Endodermal cell (in vitro differentiated cells): ENCODE results near the gene TRIM66. TPM values are rescaled to one million over a fixed set of nuclear protein-coding genes. Genes with fewer than 3 reads are reported as not detected.

Experiments used
- DNase-seq: peaks from one replicate; pipeline ENCODE4 v3.0.0-alpha.2; 2017
- H3K27ac ChIP-seq: 2 replicates; pipeline ENCODE4 v1.5.1; 2013; ENCODE audit warnings: mild to moderate bottlenecking, low read depth, low read length, moderate library complexity
- H3K27me3 ChIP-seq: 2 replicates; pipeline ENCODE4 v1.6.1; 2013; ENCODE audit warnings: mild to moderate bottlenecking, low read length, moderate library complexity; ENCODE audit not compliant: insufficient read depth, control insufficient read depth, poor library complexity, severe bottlenecking
- H3K36me3 ChIP-seq: 2 replicates; pipeline ENCODE4 v1.7.0; 2013; ENCODE audit warnings: mild to moderate bottlenecking, low read length, moderate library complexity; ENCODE audit not compliant: control insufficient read depth, insufficient read depth
- H3K4me1 ChIP-seq: one replicate; pipeline ENCODE4 v1.7.0; 2013; ENCODE audit warnings: low read length; ENCODE audit not compliant: control insufficient read depth, insufficient read depth
- H3K4me3 ChIP-seq: 2 replicates; pipeline ENCODE4 v1.5.1; 2013; ENCODE audit warnings: mild to moderate bottlenecking, low read length, moderate library complexity
- H3K9ac ChIP-seq: 2 replicates; pipeline ENCODE4 v1.6.1; 2013; ENCODE audit warnings: mild to moderate bottlenecking, low read length, moderate library complexity; ENCODE audit not compliant: poor library complexity, severe bottlenecking; ENCODE audit errors: extremely low read depth
- H3K9me3 ChIP-seq: 2 replicates; pipeline ENCODE4 v1.6.1; 2013; ENCODE audit warnings: mild to moderate bottlenecking, low read length, moderate library complexity; ENCODE audit not compliant: control insufficient read depth
- H3K27ac Mint-ChIP-seq: 2 replicates; pipeline ENCODE4 v1.8.0; 2020; ENCODE audit warnings: mixed read lengths
- H3K27me3 Mint-ChIP-seq: 2 replicates; pipeline ENCODE4 v1.8.0; 2021; ENCODE audit warnings: mild to moderate bottlenecking, mixed read lengths; ENCODE audit not compliant: insufficient read depth
- H3K36me3 Mint-ChIP-seq: 2 replicates; pipeline ENCODE4 v1.8.0; 2020; ENCODE audit warnings: low read depth, mixed read lengths
- H3K4me1 Mint-ChIP-seq: 2 replicates; pipeline ENCODE4 v1.8.0; 2020; ENCODE audit warnings: mixed read lengths
- H3K4me3 Mint-ChIP-seq: 2 replicates; pipeline ENCODE4 v1.8.0; 2020; ENCODE audit warnings: mild to moderate bottlenecking, moderate library complexity, mixed read lengths
- H3K9me3 Mint-ChIP-seq: 2 replicates; pipeline ENCODE4 v1.8.0; 2020; ENCODE audit warnings: mild to moderate bottlenecking, mixed read lengths
- WGBS, 2 experiments: methylation state at CpG; one replicate each; pipeline versions ENCODE4 v1.1.5 to v1.1.7; 2013; ENCODE audit warnings: missing lambda C conversion rate in 2 of 2, mixed read lengths in 1 of 2; ENCODE audit not compliant: insufficient coverage in 1 of 2, insufficient read length in 1 of 2; 5-methylcytosine and 5-hydroxymethylcytosine counted together
- total RNA-seq, 2 donors: library from RNA; stranded (reverse); fragmentation: NEBNext Ultra II Directional in 1 of 2; extraction: Animal tissue kit (Norgen Biotek cat#: 25700) in 1 of 2; gene quantifications; 2 replicates in 1 of 2; 3 replicates in 1 of 2; pipeline ENCODE4 v1.2.1, GENCODE V29; 2021
- TF ChIP-seq, protein P1 (sequence below): fragments of 200-600 bp; sonication (generic); conservative IDR thresholded peaks from 2 replicates; pipeline ENCODE4 v1.5.0; 2021; ENCODE audit warnings: antibody characterized with exemption, mild to moderate bottlenecking

TRIM66 gene
- total RNA-seq, 2 donors from 2014 or later = 4.3 to 4.6 TPM

DNA sequence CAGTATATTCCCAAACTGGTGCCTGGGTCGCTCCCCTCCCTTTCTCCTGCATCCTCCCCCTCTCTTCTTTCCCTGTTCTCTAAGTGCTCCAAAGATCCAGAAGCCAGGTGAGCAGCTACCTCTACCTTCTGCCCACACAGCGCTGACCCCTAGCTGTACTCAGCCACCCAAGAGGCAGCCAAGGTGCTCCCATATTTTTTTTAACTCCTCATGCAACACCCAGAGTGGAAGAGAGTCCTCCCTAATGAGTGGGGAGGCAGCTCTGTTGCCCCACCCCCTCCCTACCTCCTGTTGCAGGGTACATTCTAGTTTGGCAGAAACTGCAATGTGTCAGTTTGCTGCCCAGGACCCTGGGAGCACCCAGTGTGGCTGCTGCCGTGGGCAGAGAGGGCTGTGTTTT lies 40.3 kb upstream of the TRIM66 start:
- Histone ChIP-seq H3K9me3 (no peaks in the 10 kb centered on the region), H3K27ac (no peak overlapping the region), H3K4me1 (peaks cover 40% of the 10 kb centered on the region), H3K27me3 (no peaks in the 10 kb centered on the region), H3K4me3 (no peak overlapping the region), H3K9ac (no peak overlapping the region), H3K36me3 (peaks cover 89% of the 10 kb centered on the region)
- no peak for DNase-seq
- Mint-ChIP-seq H3K27ac (peak overlapping the region; percentile 20), H3K4me3 (no peak overlapping the region), H3K9me3 (no peaks in the 10 kb centered on the region), H3K4me1 (peaks cover 79% of the 10 kb centered on the region), H3K27me3 (no peaks in the 10 kb centered on the region), H3K36me3 (peaks cover 11% of the 10 kb centered on the region)
- TF ChIP-seq, protein P1, sequence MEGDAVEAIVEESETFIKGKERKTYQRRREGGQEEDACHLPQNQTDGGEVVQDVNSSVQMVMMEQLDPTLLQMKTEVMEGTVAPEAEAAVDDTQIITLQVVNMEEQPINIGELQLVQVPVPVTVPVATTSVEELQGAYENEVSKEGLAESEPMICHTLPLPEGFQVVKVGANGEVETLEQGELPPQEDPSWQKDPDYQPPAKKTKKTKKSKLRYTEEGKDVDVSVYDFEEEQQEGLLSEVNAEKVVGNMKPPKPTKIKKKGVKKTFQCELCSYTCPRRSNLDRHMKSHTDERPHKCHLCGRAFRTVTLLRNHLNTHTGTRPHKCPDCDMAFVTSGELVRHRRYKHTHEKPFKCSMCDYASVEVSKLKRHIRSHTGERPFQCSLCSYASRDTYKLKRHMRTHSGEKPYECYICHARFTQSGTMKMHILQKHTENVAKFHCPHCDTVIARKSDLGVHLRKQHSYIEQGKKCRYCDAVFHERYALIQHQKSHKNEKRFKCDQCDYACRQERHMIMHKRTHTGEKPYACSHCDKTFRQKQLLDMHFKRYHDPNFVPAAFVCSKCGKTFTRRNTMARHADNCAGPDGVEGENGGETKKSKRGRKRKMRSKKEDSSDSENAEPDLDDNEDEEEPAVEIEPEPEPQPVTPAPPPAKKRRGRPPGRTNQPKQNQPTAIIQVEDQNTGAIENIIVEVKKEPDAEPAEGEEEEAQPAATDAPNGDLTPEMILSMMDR = no peak
- WGBS, 2 experiments = 95% methylated on average over 3 of the region's 3 CpGs; no CpG with 5 or more reads in 1 of the 2 experiments

GRCh38 chr11:8721609-8722500 lies 39.4 kb upstream of the TRIM66 start:
- Histone ChIP-seq H3K4me1 (peaks cover 40% of the 10 kb centered on the region), H3K9ac (no peak overlapping the region), H3K4me3 (no peak overlapping the region), H3K9me3 (no peaks in the 10 kb centered on the region), H3K36me3 (peaks cover 92% of the 10 kb centered on the region), H3K27ac (no peak overlapping the region), H3K27me3 (no peaks in the 10 kb centered on the region)
- Mint-ChIP-seq H3K27ac (peak overlapping the region; percentile 87), H3K9me3 (no peaks in the 10 kb centered on the region), H3K36me3 (peaks cover 18% of the 10 kb centered on the region), H3K27me3 (no peaks in the 10 kb centered on the region), H3K4me1 (peaks cover 80% of the 10 kb centered on the region), H3K4me3 (no peak overlapping the region)
- peak; percentile 75 for DNase-seq
- TF ChIP-seq, protein P1 = no peak
- 91 to 92% methylated on average over 11 to 13 of the region's 13 CpGs for WGBS, 2 experiments

- Histone ChIP-seq H3K9ac (no peak overlapping the region), H3K4me1 (peaks cover 37% of the 10 kb centered on the region)
- DNase-seq = peak; percentile 62
Observed at GRCh38 chr11:8720868-8721608, 38.6 kb upstream of the TRIM66 start.

More at GRCh38 chr11:8720868-8721608, 38.6 kb upstream of the TRIM66 start:
- Mint-ChIP-seq H3K27me3 (no peaks in the 10 kb centered on the region), H3K4me1 (peaks cover 77% of the 10 kb centered on the region), H3K4me3 (no peak overlapping the region), H3K36me3 (peaks cover 21% of the 10 kb centered on the region), H3K27ac (peak overlapping the region; percentile 87), H3K9me3 (no peaks in the 10 kb centered on the region)
- Histone ChIP-seq H3K36me3 (peaks cover 92% of the 10 kb centered on the region), H3K9me3 (no peaks in the 10 kb centered on the region), H3K27ac (no peak overlapping the region), H3K27me3 (no peaks in the 10 kb centered on the region), H3K4me3 (no peak overlapping the region)
- TF ChIP-seq, protein P1 = no peak
- WGBS, 2 experiments = 77 to 90% methylated on average over 3 to 5 of the region's 5 CpGs
